Stimulated activated CD4-positive, alpha-beta T cell treated with anti-CD3 and anti-CD28 coated beads, Interleukin-12 subunit alpha, Interleukin-12 subunit beta, amount 100 ng/mL, for 48 hours (primary cell): Measurements from ENCODE around the gene KLHL30.
"Not testable (repeated sequence)": the region's sequence is repeated elsewhere in the genome, so short reads cannot be mapped to it uniquely, and the experiment has no call there.

Experiments used
- DNase-seq, 3 donors: peaks; one replicate each; pipeline ENCODE4 v3.0.0-alpha.2; 2020; ENCODE audit warnings: low read depth in 2 of 3, low spot score in 1 of 3

KLHL30 gene

GRCh38 chr2:238101891-238102841 is 36.3 kb upstream of the KLHL30 start:
- no peak for DNase-seq

- no peak for DNase-seq
Measured at GRCh38 chr2:238102865-238103264, 35.6 kb upstream of the KLHL30 start.

- DNase-seq = no peak
Measured at GRCh38 chr2:238103465-238104225, 34.8 kb upstream of the KLHL30 start.

GRCh38 chr2:238104226-238104690 is 34.2 kb upstream of the KLHL30 start:
- no peak for DNase-seq

- no peak for DNase-seq
Measured at GRCh38 chr2:238104691-238105371, 33.6 kb upstream of the KLHL30 start.

GRCh38 chr2:238105506-238106338 is 32.7 kb upstream of the KLHL30 start:
- no peak for DNase-seq

- DNase-seq = no peak
Measured at GRCh38 chr2:238106339-238106697, 32.1 kb upstream of the KLHL30 start.

GRCh38 chr2:238106698-238107524 is 31.6 kb upstream of the KLHL30 start:
- no peak for DNase-seq

- no peak for DNase-seq
Measured at GRCh38 chr2:238107525-238108422, 30.7 kb upstream of the KLHL30 start.

GRCh38 chr2:238108423-238109183 is 29.9 kb upstream of the KLHL30 start:
- DNase-seq = no peak

- no peak for DNase-seq
Measured at GRCh38 chr2:238113611-238114010, 24.9 kb upstream of the KLHL30 start.

GRCh38 chr2:238114331-238114841 is 24.1 kb upstream of the KLHL30 start:
- DNase-seq = no peak

- no peak for DNase-seq
Measured at GRCh38 chr2:238114851-238115660, 23.4 kb upstream of the KLHL30 start.

- DNase-seq = not testable (repeated sequence)
Measured at GRCh38 chr2:238115709-238116108, 22.8 kb upstream of the KLHL30 start.

- no peak for DNase-seq
Measured at GRCh38 chr2:238116298-238117198, 21.9 kb upstream of the KLHL30 start.
